GM12875 (cell line): ENCODE data around the gene ISL2.
"Not testable (repeated sequence)": the region's sequence is repeated elsewhere in the genome, so short reads cannot be mapped to it uniquely, and the experiment has no call there.

Experiments
- H3K4me3 ChIP-seq: one replicate; pipeline ENCODE4 v1.5.1; 2011; ENCODE audit warnings: low read depth, low read length, control low read depth
- CTCF ChIP-seq: IDR thresholded peaks from 2 replicates; pipeline ENCODE4 v1.5.1; 2011; ENCODE audit warnings: low read depth, mild to moderate bottlenecking, control low read depth, inconsistent platforms, low read length, moderate library complexity, borderline replicate concordance; ENCODE audit not compliant: insufficient read depth

ISL2 gene

DNA sequence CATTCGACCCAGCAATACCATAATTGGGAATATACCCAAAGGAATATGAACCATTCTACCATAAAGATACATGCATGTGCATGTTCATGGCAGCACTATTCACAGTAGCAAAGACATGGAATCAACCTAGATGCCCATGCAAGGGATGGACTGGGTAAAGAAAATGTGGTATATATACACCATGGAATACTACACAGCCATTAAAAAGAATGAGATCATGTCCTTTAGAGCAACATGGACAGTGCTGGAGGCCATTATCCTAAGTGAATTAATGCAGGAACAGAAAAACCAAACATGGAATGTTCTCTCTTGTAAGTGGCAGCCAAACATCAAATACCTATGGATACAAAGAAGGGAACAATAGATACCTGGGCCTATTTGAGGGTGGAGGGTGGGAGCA lies 32.7 kb upstream of the ISL2 start:
- H3K4me3 ChIP-seq: no peak overlapping the region
- no peak for TF ChIP-seq CTCF

DNA sequence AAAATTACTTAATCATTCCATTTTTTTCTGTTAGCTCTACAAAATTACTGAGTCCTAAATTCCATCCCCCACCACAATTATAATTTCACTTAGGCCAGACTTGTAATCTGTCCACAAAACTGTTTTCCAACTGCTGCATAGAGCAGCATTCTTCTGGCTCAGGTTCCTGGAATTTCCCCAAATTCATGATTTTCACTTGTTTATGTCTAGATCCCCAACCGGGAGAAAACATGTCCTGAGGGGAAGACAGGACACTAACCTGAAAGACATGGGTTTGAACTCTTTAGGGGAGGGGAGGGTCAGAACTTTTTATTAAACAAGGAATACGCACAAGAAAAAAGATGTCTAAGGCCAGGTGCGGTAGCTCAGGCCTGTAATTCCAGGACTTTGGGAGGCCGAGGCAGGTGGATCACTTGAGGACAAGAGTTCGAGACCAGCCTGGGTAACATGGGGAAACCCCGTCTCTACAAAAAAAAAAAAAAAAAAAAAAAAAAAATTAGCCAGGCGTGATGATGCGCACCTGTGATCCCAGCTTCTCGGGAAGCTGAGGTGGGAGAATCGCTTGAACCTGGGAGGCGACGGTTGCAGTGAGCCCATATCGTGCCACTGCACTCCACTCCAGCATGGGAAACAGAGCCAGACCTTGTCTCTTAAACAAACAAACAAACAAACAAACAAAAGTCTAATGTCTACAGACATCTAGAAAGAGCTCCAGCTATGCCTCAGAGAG lies 26.8 kb upstream of the ISL2 start:
- TF ChIP-seq CTCF: no peak
- peak overlapping the region; percentile 91 for H3K4me3 ChIP-seq

DNA sequence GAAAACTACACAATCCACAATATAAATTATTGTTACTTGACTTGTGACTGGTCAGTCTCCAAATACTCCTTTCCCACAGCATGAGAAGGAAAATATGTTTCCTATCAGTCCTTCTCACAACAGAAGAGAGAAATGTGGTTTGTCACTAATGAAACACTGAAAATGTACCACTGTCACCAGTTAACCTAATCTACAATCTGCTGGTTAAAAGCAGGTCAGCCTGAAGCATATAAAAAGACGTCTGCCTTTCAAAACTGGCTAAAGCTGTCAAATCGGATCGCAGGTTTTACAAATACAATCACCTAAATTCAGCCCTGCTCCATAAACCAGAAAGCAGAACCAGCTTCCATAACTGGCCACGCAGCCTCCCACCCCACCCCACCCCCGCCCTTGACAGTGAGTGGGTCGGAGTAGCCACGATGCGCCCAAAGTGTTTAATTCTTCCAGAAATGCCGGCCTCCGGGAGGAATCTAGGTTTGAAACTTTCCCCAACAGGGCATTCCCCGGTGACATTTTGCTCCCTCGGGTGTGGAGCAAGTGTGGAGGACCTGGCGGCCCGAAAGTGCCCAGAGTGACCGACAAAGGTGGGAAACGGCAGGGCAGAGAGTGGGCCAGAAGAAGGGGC lies 26.0 kb upstream of the ISL2 start:
- H3K4me3 ChIP-seq: peak overlapping the region; percentile 91
- TF ChIP-seq CTCF: no peak

- no peak for TF ChIP-seq CTCF
- H3K4me3 ChIP-seq: peak within 1 kb of the TSS; percentile 91
Measured at GRCh38 chr15:76311100-76311953, 25.2 kb upstream of the ISL2 start, which contains the start of gene ETFA. TSS of gene ETFA (minus strand) at chr15:76311469. CDS start at chr15:76311388, 81 bp downstream.

DNA sequence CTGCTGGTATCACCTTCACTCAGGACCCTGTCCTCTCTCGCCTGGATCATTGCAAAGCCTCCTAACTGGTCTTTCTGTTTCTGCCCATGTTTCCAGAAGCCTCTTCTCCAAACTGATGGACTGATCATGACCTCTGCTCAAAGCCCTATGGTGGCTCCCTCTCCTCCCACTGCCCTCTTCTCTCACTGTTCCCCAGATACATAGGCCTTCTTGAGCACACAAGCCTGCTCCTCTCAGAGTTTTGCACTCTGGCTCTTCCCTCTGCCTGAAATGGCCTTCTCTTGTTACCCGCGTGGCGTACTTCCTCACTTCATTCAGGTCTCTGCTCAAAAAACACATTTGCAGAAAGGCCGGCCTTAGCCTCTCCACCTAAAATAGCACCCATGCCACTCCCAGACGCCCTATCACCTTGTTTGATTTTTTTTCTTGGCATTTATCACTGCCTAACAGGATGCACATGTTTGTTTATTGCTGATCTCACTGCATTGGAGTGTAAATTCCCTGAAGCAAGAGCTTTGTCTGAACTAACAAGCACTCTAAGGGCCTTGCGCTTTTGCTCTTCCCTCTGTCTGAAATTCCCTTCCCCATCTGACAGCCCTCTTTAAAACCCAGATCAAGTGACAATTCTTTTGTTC lies 23.9 kb upstream of the ISL2 start:
- TF ChIP-seq CTCF: no peak
- H3K4me3 ChIP-seq: no peak overlapping the region

DNA sequence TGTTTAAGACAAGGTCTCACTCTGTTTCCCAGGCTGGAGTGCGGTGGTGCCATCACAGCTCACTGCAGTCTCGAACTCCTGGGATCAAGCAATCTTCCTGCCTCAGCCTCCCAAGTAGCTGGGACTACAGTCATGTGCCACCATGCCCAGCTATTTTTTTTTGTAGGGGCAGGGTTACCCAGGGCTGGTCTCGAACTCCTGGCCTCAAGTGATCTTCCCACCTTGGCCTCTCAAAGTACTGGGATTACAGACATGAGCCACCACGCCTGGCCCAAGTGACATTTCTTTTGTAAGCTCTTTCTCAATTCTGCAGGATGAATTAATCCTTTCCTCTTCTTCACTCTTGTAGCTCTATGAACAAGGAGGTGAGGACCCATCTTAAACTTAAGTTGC lies 23.4 kb upstream of the ISL2 start:
- not testable (repeated sequence) for H3K4me3 ChIP-seq

DNA sequence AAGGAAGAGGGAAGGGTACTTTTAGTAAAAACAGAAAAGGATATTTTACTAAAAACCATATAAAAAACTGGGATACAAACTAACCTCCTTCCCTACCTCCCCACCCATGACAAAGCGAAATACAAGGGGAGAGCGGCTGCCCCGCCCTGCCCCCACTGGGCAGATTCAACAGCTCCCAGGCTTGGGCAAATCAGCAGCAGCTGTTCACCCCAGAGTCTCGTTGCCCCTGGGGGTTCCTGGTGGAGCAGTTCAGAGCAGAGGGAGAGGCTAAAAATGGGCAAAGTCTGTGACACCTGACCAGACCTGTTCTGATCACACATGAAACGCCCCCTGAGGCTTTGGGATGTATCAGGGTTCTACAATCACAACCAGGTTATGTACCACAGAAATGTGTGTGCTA lies 22.8 kb upstream of the ISL2 start:
- H3K4me3 ChIP-seq: no peak overlapping the region
- no peak for TF ChIP-seq CTCF
